ENCODE data around the gene CETN3.

Gene CETN3

DNA sequence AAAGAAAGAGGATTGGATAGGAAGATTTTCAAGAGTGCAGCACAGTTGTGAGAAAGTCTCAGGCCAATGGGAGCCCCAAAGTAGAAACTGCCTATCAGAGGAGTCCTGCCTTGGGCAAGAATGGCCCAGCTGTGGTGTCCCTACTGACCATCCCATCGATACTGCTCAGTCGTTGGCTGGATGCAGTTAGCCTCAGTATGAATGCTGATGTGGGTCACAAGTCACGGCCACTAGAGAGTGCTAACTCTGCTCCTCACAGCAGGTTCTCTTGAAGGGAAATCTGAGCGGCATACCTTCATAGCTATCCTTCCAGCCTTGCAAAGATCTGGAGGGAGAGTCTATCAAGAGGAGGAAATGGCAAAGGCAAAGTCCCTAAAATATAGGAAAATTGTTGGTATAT is 11.6 kb upstream of the CETN3 start:
- TF ChIP-seq, protein P1, sequence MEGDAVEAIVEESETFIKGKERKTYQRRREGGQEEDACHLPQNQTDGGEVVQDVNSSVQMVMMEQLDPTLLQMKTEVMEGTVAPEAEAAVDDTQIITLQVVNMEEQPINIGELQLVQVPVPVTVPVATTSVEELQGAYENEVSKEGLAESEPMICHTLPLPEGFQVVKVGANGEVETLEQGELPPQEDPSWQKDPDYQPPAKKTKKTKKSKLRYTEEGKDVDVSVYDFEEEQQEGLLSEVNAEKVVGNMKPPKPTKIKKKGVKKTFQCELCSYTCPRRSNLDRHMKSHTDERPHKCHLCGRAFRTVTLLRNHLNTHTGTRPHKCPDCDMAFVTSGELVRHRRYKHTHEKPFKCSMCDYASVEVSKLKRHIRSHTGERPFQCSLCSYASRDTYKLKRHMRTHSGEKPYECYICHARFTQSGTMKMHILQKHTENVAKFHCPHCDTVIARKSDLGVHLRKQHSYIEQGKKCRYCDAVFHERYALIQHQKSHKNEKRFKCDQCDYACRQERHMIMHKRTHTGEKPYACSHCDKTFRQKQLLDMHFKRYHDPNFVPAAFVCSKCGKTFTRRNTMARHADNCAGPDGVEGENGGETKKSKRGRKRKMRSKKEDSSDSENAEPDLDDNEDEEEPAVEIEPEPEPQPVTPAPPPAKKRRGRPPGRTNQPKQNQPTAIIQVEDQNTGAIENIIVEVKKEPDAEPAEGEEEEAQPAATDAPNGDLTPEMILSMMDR (IDR thresholded peaks at IDR 0.05): peak; percentile 32; the same call in 1 of the 2 replicates

DNA sequence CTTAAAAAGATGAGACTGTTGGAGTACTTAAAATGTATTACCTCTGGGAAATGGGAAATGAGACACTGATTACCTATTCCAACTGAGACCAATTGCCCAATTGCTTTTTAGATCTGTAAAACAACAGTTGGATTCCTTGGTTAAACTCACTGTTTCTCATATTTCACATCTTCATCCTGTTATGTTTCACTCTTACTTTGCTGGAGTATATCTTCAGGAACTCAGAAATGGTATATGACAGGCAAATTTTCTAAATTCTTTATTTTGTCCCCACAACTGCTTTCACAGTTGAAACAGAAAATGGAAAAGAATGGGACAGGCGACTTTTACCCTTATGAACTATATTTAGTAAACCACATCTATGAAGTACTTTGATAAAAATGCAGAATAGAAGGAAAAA is 8.7 kb upstream of the CETN3 start:
- TF ChIP-seq, protein P1 (IDR thresholded peaks at IDR 0.05): no peak

DNA sequence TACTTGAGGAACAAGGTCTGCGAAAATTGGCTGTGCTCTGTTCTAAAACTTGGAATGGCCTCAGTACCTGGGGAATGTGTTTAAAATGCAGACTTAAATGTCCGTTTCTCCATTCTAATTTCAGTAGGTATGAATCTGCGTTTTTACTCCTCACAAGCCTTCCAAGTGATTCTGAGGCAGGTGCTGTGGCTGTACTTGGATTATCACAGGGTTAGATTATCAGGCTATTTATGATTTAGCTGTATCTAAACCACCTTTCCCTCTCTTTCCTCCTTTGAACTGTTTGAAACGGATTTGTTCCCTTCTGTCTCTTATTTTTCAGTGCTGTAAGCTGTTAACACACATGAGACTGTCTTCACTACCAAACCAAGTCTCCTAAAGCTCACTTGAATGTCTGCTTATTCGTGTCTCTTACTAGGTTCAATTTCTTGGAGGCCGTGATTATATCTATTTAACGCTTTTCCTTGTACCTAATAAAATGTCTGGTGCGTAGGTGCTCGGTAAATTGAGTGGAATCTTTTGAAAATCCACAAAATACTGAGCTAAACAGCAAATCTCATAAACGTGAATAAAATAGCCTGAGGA is 714 bp upstream of the CETN3 start:
- TF ChIP-seq, protein P1 (IDR thresholded peaks at IDR 0.05): no peak

DNA sequence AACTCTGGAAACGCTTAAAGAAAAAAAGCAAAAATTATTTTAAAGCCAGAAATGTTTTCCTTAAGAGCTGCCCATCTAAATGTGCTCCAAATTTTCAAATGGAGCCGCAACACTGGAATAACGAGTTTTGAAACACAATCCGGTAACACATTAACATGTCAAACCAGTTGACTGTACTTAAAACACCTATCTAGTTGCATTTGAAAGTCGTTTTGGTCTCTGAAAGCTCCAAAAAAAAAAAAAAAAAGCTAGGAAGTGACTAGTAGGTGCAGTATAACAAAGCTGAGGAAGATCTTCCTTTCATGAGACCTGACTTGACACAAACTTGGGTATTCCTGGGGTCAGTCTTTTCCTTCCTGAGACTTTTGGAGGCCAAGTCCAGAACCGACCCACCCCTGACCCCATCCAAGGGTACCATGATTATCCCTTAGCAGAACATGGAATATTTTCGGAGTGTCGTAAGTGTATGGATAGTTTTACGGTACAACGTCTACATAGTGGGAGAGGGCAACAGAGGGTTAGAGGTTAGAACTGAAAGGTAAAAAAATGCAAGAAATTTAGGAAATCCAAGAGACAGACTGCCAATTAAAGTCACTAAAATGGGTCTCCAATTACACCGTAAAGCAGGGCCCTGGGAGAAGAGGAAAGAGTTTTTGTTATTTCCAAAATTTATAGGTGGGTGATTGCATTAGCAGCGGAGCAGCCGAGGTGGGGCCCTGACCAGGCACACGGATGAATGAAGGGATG is 812 bp downstream of the CETN3 start:
- TF ChIP-seq, protein P1 (IDR thresholded peaks at IDR 0.05): no peak

DNA sequence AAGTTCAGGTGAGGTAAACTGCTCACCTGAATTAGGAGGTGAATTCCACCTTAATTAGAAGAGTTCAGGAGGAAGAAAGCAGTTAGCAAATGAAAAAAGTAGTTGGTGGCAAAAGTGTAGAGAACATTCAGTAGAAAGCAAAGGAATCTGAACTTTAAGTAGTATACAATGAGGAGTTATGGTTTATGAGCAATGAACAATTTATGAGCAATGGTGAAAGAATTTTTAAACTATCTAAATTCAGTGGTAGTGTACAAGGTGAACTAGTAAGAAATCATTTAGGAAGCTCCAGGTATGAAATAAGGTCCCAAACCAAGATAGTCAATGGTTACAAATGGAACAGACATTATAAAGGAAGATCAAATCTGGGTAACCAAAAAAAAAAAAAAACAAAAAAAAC is 3.1 kb downstream of the CETN3 start:
- TF ChIP-seq, protein P1 (IDR thresholded peaks at IDR 0.05): no peak

DNA sequence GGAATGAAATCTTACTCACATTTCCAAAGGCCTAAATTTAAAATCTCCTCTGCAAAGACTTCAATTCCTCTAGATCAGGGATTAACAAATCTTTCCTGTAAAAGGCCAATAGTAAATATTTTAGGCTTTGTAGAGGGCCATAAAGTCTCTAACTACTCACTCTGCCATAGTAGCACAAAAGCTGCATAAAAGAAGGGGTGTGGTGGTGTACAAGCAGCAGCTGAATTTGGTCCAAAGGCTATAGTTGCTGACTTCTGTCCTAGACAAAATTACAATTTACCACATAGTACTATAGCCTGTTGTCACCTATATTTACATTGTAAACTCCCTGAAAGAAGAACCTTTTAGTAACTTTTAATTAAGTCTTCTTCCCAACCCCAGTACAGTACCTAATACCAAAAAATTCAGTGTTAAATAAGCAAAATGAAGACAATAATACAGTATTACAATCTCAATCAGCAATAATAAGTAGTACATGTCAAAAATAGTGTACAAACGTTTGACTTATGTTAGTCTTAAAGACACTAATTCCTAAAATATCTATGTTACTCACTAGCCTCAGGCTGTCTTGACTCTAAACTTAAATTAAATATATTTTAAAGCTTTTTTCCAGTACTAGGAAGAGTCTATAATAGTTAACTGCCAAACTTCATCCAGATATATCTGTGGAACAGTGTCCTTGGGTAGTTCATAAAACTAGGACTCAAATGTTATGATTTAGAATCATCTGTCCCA is 6.9 kb downstream of the CETN3 start:
- TF ChIP-seq, protein P1 (IDR thresholded peaks at IDR 0.05): no peak

DNA sequence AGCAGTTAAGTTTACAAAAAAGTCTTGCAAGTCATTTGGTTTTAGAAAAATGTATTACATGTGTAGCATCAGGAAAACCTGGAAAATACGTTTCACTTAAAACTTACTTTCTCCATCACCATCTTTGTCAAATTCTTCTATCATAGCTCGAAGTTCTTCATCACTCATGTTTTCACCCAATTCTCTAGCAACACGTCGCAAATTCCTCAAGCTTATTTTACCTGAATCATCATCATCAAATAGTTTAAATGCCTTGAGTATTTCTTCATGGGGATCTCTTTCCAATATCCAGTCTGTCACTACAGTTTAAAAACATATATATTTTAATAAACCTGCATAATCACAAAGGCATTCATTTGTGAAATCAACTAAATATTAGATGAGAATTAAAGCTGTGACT is 10.3 kb downstream of the CETN3 start:
- TF ChIP-seq, protein P1 (IDR thresholded peaks at IDR 0.05): no peak

All from LNCAP (cell line).